Upper lobe of left lung (tissue), 4 donors: ENCODE measurements around the gene FNTB.

ENCODE experiments used
- CTCF ChIP-seq, 6 experiments: fragments of 450-650 bp in 4 of 6; fragments of 200-600 bp in 2 of 6; sonication (generic) in 2 of 6; IDR thresholded peaks; one replicate each; pipeline ENCODE4 v1.5.1; 2016 to 2019; ENCODE audit warnings: antibody characterized with exemption in 6 of 6
- POLR2A ChIP-seq, 4 donors: fragments of 450-650 bp; IDR thresholded peaks; one replicate each; pipeline ENCODE4 v1.5.1; 2016 to 2017; ENCODE audit warnings: antibody characterized with exemption in 4 of 4, mild to moderate bottlenecking in 2 of 4

GRCh38 chr14:64946310-64947045, 40.2 kb upstream of the FNTB start:
- no peak for TF ChIP-seq CTCF (IDR thresholded peaks at IDR 0.05)
- TF ChIP-seq POLR2A (IDR thresholded peaks at IDR 0.05), result no peak
